Neural progenitor cell (in vitro differentiated cells): ENCODE results near the gene UBR3. TPM values are rescaled to one million over a fixed set of nuclear protein-coding genes. Genes with fewer than 3 reads are reported as not detected.

Experiments
- DNase-seq: peaks from one replicate; pipeline ENCODE4 v3.0.0-alpha.2; 2016; ENCODE audit warnings: low spot score
- H2AFZ ChIP-seq: fragments of 200-600 bp; sonication (generic); replicated peaks from 2 replicates; pipeline ENCODE4 v1.6.1; 2016; ENCODE audit warnings: antibody characterized with exemption
- H3F3A ChIP-seq: fragments of 200-600 bp; sonication (generic); 2 replicates; pipeline ENCODE4 v1.6.1; 2016; ENCODE audit warnings: antibody characterized with exemption, low read depth
- H3K27ac ChIP-seq: fragments of 200-600 bp; sonication (generic); 2 replicates; pipeline ENCODE4 v1.5.1; 2016; ENCODE audit warnings: mild to moderate bottlenecking
- H3K27me3 ChIP-seq: fragments of 200-600 bp; sonication (generic); 2 replicates; pipeline ENCODE4 v1.6.1; 2016; ENCODE audit warnings: mild to moderate bottlenecking, moderate library complexity
- H3K36me3 ChIP-seq: fragments of 200-600 bp; sonication (generic); 2 replicates; pipeline ENCODE4 v1.5.1; 2016
- H3K4me1 ChIP-seq: fragments of 200-600 bp; sonication (generic); 2 replicates; pipeline ENCODE4 v1.6.1; 2016; ENCODE audit warnings: mixed run types
- H3K4me2 ChIP-seq: fragments of 200-600 bp; sonication (generic); 2 replicates; pipeline ENCODE4 v1.6.1; 2016
- H3K4me3 ChIP-seq: fragments of 200-600 bp; sonication (generic); 2 replicates; pipeline ENCODE4 v1.5.1; 2016
- H3K79me2 ChIP-seq: fragments of 200-600 bp; sonication (generic); 2 replicates; pipeline ENCODE4 v1.6.1; 2016; ENCODE audit warnings: low read depth
- H3K9ac ChIP-seq: fragments of 200-600 bp; sonication (generic); 2 replicates; pipeline ENCODE4 v1.6.1; 2016
- H3K9me3 ChIP-seq: fragments of 200-600 bp; sonication (generic); 2 replicates; pipeline ENCODE4 v1.5.1; 2016; ENCODE audit warnings: low read depth
- H4K20me1 ChIP-seq: fragments of 200-600 bp; sonication (generic); 2 replicates; pipeline ENCODE4 v1.6.1; 2016; ENCODE audit warnings: low read depth
- H3K27ac Mint-ChIP-seq: 3 replicates; pipeline ENCODE4 v1.8.0; 2021; ENCODE audit warnings: mixed read lengths
- H3K27me3 Mint-ChIP-seq: 2 replicates; pipeline ENCODE4 v1.8.0; 2022; ENCODE audit warnings: low read depth, mild to moderate bottlenecking, inconsistent platforms, moderate library complexity, mixed read lengths; ENCODE audit not compliant: insufficient read depth
- H3K36me3 Mint-ChIP-seq: 3 replicates; pipeline ENCODE4 v1.8.0; 2021; ENCODE audit warnings: mixed read lengths
- H3K4me1 Mint-ChIP-seq: 3 replicates; pipeline ENCODE4 v1.8.0; 2021; ENCODE audit warnings: mixed read lengths
- H3K4me3 Mint-ChIP-seq: 3 replicates; pipeline ENCODE4 v1.8.0; 2021; ENCODE audit warnings: mild to moderate bottlenecking, moderate library complexity, mixed read lengths
- H3K9me3 Mint-ChIP-seq: 3 replicates; pipeline ENCODE4 v1.8.0; 2020; ENCODE audit warnings: mixed read lengths
- CTCF ChIP-seq: fragments of 200-600 bp; sonication (generic); IDR thresholded peaks from 2 replicates; pipeline ENCODE4 v1.5.1; 2017; ENCODE audit warnings: antibody characterized with exemption, mild to moderate bottlenecking
- EZH2 ChIP-seq: fragments of 200-600 bp; sonication (generic); IDR thresholded peaks from 2 replicates; pipeline ENCODE4 v1.6.1; 2017; ENCODE audit warnings: antibody characterized with exemption, mild to moderate bottlenecking, moderate library complexity
- EZH2phosphoT487 ChIP-seq: fragments of 200-600 bp; sonication (generic); IDR thresholded peaks from 2 replicates; pipeline ENCODE4 v1.6.1; 2017; ENCODE audit warnings: antibody characterized with exemption
- total RNA-seq: library from RNA; depleted of rRNA; stranded (reverse); fragments of >200 nt; gene quantifications from 2 replicates; pipeline ENCODE4 v1.2.3, GENCODE V29; 2015; ENCODE audit warnings: low replicate concordance

Gene UBR3
- total RNA-seq, 1 donor from 2014 or later, result 31.7 TPM

- H3F3A ChIP-seq, result peaks cover 8% of the 10 kb centered on the region
- no peaks in the 10 kb centered on the region for H3K27me3 Mint-ChIP-seq
- H3K4me3 Mint-ChIP-seq, result no peak overlapping the region
- no peaks in the 10 kb centered on the region for H4K20me1 ChIP-seq
- H3K36me3 ChIP-seq, result peaks cover 4% of the 10 kb centered on the region
- no peak overlapping the region for H3K27ac ChIP-seq
- no peak overlapping the region for H3K9ac ChIP-seq
- no peak overlapping the region for H3K4me3 ChIP-seq
- H3K27me3 ChIP-seq, result no peaks in the 10 kb centered on the region
- H3K4me1 Mint-ChIP-seq, result peaks cover 13% of the 10 kb centered on the region
- no peak overlapping the region for H2AFZ ChIP-seq
- H3K4me2 ChIP-seq, result no peak overlapping the region
- H3K9me3 Mint-ChIP-seq, result no peaks in the 10 kb centered on the region
- H3K9me3 ChIP-seq, result no peaks in the 10 kb centered on the region
- DNase-seq, result no peak
- H3K79me2 ChIP-seq, result no peaks in the 10 kb centered on the region
- peaks cover 22% of the 10 kb centered on the region for H3K4me1 ChIP-seq
- H3K36me3 Mint-ChIP-seq, result peaks cover 2% of the 10 kb centered on the region
- peak overlapping the region; percentile 52 for H3K27ac Mint-ChIP-seq
- TF ChIP-seq EZH2 (no peak), CTCF (peak; percentile 13)
These were observed 185.5 kb downstream of the UBR3 start for GRCh38 chr2:170012773-170013172.

- peaks cover 13% of the 10 kb centered on the region for H3K4me1 Mint-ChIP-seq
- H3K4me3 Mint-ChIP-seq, result no peak overlapping the region
- H4K20me1 ChIP-seq, result no peaks in the 10 kb centered on the region
- H3K27me3 Mint-ChIP-seq, result no peaks in the 10 kb centered on the region
- H3K9ac ChIP-seq, result no peak overlapping the region
- H3K79me2 ChIP-seq, result no peaks in the 10 kb centered on the region
- no peaks in the 10 kb centered on the region for H3K9me3 Mint-ChIP-seq
- H3K4me1 ChIP-seq, result peaks cover 20% of the 10 kb centered on the region
- H3K36me3 Mint-ChIP-seq, result peaks cover 2% of the 10 kb centered on the region
- H2AFZ ChIP-seq, result no peak overlapping the region
- H3K27me3 ChIP-seq, result no peaks in the 10 kb centered on the region
- peak; percentile 46 for DNase-seq
- H3K4me2 ChIP-seq, result no peak overlapping the region
- TF ChIP-seq EZH2, result no peak
- no peak overlapping the region for H3K4me3 ChIP-seq
- peaks cover 4% of the 10 kb centered on the region for H3K36me3 ChIP-seq
- H3F3A ChIP-seq, result peaks cover 8% of the 10 kb centered on the region
- H3K27ac Mint-ChIP-seq, result peak overlapping the region; percentile 55
- peak overlapping the region; percentile 54 for H3K27ac ChIP-seq
- no peaks in the 10 kb centered on the region for H3K9me3 ChIP-seq
These were observed 186.7 kb downstream of the UBR3 start for GRCh38 chr2:170013802-170014551.

GRCh38 chr2:170014769-170015168 lies 187.5 kb downstream of the UBR3 start:
- Histone ChIP-seq H4K20me1 (no peaks in the 10 kb centered on the region), H3K4me3 (no peak overlapping the region), H2AFZ (no peak overlapping the region), H3K27me3 (no peaks in the 10 kb centered on the region), H3K4me1 (peaks cover 12% of the 10 kb centered on the region), H3F3A (no peaks in the 10 kb centered on the region), H3K27ac (no peak overlapping the region), H3K9ac (no peak overlapping the region), H3K9me3 (no peaks in the 10 kb centered on the region), H3K4me2 (no peak overlapping the region), H3K36me3 (peaks cover 4% of the 10 kb centered on the region), H3K79me2 (no peaks in the 10 kb centered on the region)
- Mint-ChIP-seq H3K36me3 (peaks cover 2% of the 10 kb centered on the region), H3K27me3 (no peaks in the 10 kb centered on the region), H3K9me3 (no peaks in the 10 kb centered on the region), H3K27ac (no peak overlapping the region), H3K4me3 (no peak overlapping the region), H3K4me1 (peaks cover 10% of the 10 kb centered on the region)
- TF ChIP-seq CTCF, result no peak
- no peak for DNase-seq

GRCh38 chr2:170017860-170018532 lies 190.7 kb downstream of the UBR3 start:
- H3K36me3 Mint-ChIP-seq, result peaks cover 2% of the 10 kb centered on the region
- no peak overlapping the region for H3K27ac Mint-ChIP-seq

More at GRCh38 chr2:170017860-170018532, 190.7 kb downstream of the UBR3 start:
- Histone ChIP-seq H3K27me3 (no peaks in the 10 kb centered on the region), H3K9me3 (no peaks in the 10 kb centered on the region), H3K4me3 (no peak overlapping the region), H4K20me1 (no peaks in the 10 kb centered on the region), H3K36me3 (peaks cover 4% of the 10 kb centered on the region), H3K27ac (no peak overlapping the region), H3F3A (no peaks in the 10 kb centered on the region), H2AFZ (no peak overlapping the region), H3K9ac (no peak overlapping the region), H3K4me2 (no peak overlapping the region), H3K4me1 (peaks cover 10% of the 10 kb centered on the region), H3K79me2 (no peaks in the 10 kb centered on the region)
- no peak for TF ChIP-seq EZH2phosphoT487
- no peak for TF ChIP-seq EZH2
- no peak for TF ChIP-seq CTCF
- no peak overlapping the region for H3K4me3 Mint-ChIP-seq
- H3K27me3 Mint-ChIP-seq, result no peaks in the 10 kb centered on the region
- peaks cover 8% of the 10 kb centered on the region for H3K4me1 Mint-ChIP-seq
- no peak for DNase-seq
- no peaks in the 10 kb centered on the region for H3K9me3 Mint-ChIP-seq
